IPS-18a (cell line): ENCODE data around the gene FAM120C.

Experiments used
- H3K27ac ChIP-seq: one replicate; pipeline ENCODE4 v1.5.1; 2013; ENCODE audit warnings: low read length
- H3K27me3 ChIP-seq: one replicate; pipeline ENCODE4 v1.6.1; 2013; ENCODE audit warnings: mild to moderate bottlenecking, low read length; ENCODE audit not compliant: control insufficient read depth, insufficient read depth
- H3K36me3 ChIP-seq: one replicate; pipeline ENCODE4 v1.6.1; 2013; ENCODE audit warnings: low read depth, low read length; ENCODE audit not compliant: control insufficient read depth
- H3K4me1 ChIP-seq: one replicate; pipeline ENCODE4 v1.6.1; 2013; ENCODE audit warnings: low read depth, low read length; ENCODE audit not compliant: control insufficient read depth
- H3K4me3 ChIP-seq: one replicate; pipeline ENCODE4 v1.5.1; 2013; ENCODE audit warnings: low read length
- H3K9ac ChIP-seq: one replicate; pipeline ENCODE4 v1.6.1; 2013; ENCODE audit warnings: mild to moderate bottlenecking, low read length, moderate library complexity
- H3K9me3 ChIP-seq: one replicate; pipeline ENCODE4 v1.6.1; 2013; ENCODE audit warnings: low read depth, low read length; ENCODE audit not compliant: control insufficient read depth

The FAM120C gene, protein sequence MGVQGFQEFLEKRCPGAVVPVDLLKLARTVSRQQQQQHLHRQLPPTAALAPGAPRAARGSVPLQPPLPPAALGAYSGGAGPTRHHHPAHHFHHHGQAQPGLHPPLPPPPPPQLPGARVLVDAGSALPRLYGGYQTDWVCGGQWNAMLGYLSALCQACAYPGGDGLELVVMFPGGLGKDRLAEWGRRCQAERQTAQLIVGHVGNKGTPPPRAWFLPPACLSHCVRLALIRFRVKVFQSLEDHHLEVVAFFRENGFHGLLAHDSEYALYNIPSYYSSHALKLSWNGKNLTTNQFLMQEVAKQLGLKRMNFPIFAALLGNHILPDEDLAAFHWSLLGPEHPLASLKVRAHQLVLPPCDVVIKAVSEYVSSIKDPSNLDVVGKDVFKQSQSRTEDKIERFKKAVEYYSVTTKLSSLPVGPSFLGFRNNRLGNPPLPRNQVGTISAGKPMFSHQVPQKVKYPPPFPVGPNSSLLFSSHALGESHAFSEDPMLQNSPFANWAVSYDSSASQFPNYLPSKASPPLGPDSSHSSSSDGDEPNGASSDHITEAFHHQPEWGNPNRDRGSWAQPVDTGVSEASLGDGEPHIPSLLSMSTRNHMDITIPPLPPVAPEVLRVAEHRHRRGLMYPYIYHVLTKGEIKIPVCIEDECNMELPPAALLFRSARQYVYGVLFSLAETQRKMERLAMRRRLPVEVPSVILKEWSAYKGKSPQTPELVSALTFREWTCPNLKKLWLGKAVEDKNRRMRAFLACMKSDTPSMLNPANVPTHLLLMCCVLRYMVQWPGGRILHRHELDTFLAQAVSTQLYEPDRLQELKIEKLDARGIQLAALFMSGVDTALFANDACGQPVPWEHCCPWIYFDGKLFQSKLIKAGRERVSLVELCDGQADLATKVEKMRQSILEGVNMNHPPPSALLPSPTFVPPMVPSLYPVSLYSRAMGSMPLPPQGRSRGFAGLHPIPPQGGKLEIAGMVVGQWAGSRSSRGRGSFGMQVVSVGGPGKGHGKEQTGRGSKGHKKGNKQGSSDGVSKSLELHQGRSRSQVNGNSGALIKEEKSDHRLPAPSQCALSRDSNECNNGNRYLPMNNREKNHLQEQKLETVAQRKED

DNA sequence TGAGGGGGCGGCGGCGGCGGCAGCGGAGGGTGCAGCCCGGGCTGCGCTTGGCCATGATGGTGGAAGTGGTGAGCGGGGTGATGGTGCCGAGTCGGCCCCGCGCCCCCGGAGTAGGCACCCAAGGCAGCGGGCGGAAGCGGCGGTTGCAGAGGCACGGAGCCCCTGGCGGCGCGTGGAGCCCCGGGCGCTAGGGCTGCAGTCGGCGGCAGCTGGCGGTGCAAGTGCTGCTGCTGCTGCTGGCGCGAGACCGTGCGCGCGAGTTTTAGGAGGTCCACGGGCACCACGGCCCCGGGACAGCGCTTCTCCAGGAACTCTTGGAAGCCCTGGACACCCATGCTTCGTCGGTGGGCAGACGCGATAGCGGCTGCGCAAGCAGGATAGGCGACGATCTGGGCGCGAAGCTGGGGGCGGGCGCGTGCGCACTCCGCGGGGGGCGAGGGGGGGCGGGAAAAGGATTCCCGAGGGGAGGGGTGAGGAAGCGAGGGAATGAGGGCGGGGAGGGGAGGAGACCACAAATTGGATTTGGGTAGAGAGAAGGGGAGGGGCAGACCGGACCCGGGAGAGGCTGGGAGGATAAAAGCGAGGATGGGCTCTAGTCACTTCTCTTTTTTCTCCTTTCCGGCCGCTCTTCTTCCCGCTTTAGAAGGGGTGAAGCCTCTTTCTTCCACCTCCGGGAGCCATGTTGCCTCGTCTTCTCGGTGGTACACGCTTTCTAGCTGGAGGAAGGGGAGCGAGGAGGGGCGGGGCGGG, at the start of gene FAM120C:
Gene FAM120C (minus strand): TSS at position 391 of the 750 bp plus-strand sequence. CDS start 56 bp downstream, at position 335.
- Histone ChIP-seq H3K9me3 (peaks cover 6% of the 10 kb centered on the region), H3K4me1 (peaks cover 10% of the 10 kb centered on the region), H3K27ac (no peak within 1 kb of the TSS), H3K9ac (peak within 1 kb of the TSS; percentile 76), H3K36me3 (no peaks in the 10 kb centered on the region), H3K4me3 (peak within 1 kb of the TSS; percentile 77), H3K27me3 (no peaks in the 10 kb centered on the region)

DNA sequence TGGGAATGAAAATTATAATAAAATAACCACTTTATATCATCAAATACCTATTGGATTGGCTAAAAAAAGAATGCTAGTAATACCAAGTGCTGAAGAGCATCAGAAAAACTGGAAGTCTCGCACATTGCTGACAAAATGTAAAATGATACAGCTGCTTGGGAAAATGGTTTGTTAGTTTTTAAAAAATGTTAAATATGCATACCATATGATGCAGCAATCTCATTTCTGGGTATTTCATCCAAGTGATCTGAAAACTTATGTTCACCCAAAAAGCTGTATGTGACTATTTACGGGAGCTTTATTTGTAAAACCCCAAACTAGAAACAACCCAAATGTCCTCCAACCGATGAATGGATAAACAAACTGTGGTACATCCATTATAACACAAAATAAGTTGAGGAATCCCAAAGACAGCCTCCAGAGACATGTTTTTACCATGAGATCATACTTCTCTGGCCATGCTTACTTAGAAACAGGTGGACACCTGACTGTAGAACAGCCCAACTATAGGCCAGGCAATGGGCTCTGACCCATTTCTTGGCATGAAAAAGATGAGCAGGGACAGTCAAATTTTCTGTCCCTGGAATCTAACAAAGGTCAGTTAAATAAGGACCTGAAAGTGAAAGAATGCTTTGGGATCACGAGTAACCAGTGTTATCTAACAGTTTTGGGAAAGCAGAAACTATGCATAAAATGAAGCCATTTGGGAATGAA, 47.5 kb upstream of the FAM120C start:
- Histone ChIP-seq H3K4me3 (no peak overlapping the region), H3K27ac (no peak overlapping the region), H3K4me1 (no peaks in the 10 kb centered on the region), H3K9ac (no peak overlapping the region), H3K9me3 (peaks cover 13% of the 10 kb centered on the region), H3K36me3 (peaks cover 4% of the 10 kb centered on the region), H3K27me3 (no peaks in the 10 kb centered on the region)

DNA sequence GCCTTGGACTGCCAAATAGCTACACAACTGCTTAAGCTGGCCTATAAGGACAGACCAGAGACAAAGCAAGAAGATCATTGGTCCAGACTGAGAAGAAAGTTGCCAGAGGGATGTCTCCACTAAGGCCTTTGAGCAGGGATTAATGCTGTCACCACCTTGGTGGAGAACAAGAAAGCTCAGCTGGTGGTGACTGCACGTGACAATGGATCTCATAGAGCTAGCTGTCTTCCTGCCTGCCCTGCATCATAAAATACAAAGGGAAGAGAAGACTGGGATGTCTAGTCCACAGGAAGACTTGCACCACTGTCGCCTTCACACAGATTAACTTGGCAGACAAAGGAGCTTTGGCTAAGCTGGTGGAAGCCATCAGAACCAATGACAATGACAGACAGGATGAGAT, 40.5 kb upstream of the FAM120C start:
- no peak overlapping the region for H3K27ac ChIP-seq
- no peaks in the 10 kb centered on the region for H3K4me1 ChIP-seq
- H3K4me3 ChIP-seq, result no peak overlapping the region
- H3K36me3 ChIP-seq, result no peaks in the 10 kb centered on the region
- H3K9me3 ChIP-seq, result peaks cover 3% of the 10 kb centered on the region
- H3K27me3 ChIP-seq, result no peaks in the 10 kb centered on the region
- no peak overlapping the region for H3K9ac ChIP-seq

DNA sequence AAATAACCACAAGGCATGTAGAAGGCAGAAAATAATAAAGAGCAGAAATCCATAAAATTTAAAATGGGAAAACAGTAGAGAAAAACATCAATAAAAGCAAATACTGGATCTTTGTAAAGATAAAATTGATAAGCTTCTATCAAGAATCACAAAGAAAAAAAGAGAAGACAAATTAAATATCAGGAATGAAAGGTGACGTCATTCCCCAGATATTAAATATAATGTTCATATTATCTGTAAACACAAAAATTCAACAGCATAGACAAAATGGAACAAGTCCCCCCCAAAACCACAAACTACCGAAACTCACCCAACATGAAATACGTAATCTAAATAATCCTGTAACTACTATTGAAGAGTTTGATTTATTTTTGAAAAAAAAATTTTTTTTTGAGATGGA, 30.5 kb upstream of the FAM120C start:
- Histone ChIP-seq H3K4me3 (no peak overlapping the region), H3K9ac (no peak overlapping the region), H3K36me3 (no peaks in the 10 kb centered on the region), H3K4me1 (no peaks in the 10 kb centered on the region), H3K27ac (no peak overlapping the region), H3K9me3 (peaks cover 16% of the 10 kb centered on the region), H3K27me3 (no peaks in the 10 kb centered on the region)

DNA sequence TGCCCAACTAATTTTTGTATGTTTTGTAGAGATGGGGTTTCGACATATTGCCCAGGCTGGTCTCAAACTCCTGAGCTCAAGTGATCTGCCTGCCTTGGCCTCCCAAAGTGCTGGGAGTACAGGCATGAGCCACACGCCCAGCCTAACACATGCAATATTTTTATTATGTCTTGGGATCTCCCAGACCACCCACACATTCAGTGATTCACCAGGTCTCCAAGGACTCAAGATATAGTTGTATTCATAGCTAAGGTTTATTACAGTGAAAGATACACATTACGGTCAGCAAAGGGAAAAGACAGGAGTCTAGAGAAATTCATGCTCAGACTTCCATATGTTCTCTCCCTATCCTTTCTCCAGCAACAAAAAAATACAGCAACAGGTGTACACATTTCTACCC, 25.5 kb upstream of the FAM120C start:
- no peak overlapping the region for H3K27ac ChIP-seq
- no peaks in the 10 kb centered on the region for H3K4me1 ChIP-seq
- H3K9me3 ChIP-seq, result peaks cover 12% of the 10 kb centered on the region
- no peak overlapping the region for H3K9ac ChIP-seq
- no peak overlapping the region for H3K4me3 ChIP-seq
- H3K36me3 ChIP-seq, result no peaks in the 10 kb centered on the region
- no peaks in the 10 kb centered on the region for H3K27me3 ChIP-seq

DNA sequence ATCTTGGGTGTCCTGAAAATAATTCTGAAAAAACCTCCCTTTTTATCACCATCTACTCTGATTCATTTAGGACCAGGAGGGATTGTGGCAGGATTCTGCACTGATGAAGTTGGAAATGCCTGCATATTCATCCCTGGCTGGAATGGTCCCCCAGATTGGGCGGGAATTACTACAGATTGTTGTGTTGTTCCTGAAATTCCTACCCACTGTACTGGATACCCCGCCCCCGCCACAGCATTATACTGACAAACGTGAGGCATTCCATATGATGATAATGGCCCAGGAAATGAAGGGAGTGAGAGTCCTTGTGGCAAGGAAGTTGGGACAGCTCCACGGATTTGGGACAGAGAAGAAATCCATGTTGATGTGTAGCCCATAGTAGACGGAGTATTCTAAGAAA, 15.2 kb upstream of the FAM120C start:
- H3K27me3 ChIP-seq, result no peaks in the 10 kb centered on the region
- no peak overlapping the region for H3K27ac ChIP-seq
- peaks cover 11% of the 10 kb centered on the region for H3K9me3 ChIP-seq
- no peak overlapping the region for H3K4me3 ChIP-seq
- H3K9ac ChIP-seq, result no peak overlapping the region
- no peaks in the 10 kb centered on the region for H3K4me1 ChIP-seq
- H3K36me3 ChIP-seq, result no peaks in the 10 kb centered on the region

DNA sequence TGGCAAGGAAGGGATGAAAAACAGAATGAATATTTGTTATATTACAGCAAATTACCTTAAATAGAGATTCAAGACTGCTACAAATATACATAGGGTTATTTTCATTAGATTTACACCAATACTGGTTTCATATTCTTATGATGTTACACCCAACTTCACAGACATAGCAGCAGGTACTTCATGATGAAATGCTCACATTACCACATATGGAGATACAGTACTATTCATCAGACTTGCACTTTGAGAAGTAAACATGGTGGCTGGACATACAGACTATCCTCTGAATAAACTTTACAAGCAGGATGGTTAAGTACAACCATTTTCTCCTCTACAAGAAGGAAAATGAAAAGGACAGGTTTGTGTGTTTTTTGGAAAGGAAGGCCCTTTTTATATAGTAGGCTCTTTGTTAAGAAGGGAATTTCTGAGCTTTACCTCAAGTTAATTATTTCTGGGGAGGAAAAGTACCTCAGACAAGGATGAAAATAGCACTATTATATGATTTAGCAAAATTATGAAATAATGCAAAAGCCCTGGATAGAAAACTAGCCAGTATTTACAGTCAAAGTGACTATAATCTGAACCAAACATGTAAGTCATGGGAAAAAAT, 12.0 kb upstream of the FAM120C start:
- peaks cover 7% of the 10 kb centered on the region for H3K9me3 ChIP-seq
- H3K27me3 ChIP-seq, result no peaks in the 10 kb centered on the region
- H3K4me1 ChIP-seq, result no peaks in the 10 kb centered on the region
- no peak overlapping the region for H3K27ac ChIP-seq
- no peaks in the 10 kb centered on the region for H3K36me3 ChIP-seq
- no peak overlapping the region for H3K9ac ChIP-seq
- no peak overlapping the region for H3K4me3 ChIP-seq

DNA sequence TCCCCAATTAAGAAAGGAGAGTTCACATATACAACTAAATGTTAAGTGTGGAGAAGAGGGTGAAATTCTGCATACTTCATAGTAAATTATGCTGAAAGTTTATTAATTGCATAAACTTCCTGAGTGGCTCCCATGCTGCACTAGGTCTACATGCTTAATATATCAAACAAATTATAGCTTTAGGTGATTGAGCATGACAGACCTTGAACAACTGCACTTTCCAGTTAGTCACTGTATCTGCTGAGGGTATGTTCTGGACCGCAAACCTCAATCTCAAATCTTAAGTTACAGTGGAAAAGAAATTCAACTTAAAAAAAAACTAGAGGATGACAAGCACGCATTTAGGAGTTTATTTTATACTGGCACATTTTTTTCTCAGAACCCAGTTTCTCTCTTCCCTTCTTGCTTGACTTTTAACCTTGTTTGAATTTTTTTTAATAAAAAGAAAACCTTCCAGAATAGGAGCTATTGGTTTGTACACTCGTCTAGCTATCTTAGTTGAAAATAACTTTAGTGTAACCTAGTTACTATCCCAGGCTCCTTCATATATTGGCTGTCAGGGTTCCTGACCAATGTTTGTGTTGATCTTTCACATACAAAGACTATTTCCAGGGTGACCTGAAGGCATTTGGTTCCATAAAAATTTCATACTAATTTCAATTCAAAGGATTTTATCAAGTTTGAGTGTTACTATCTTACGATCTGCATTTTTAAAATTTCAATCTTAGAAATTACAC, 10.2 kb upstream of the FAM120C start:
- H3K27ac ChIP-seq, result no peak overlapping the region
- peaks cover 6% of the 10 kb centered on the region for H3K9me3 ChIP-seq
- no peak overlapping the region for H3K4me3 ChIP-seq
- no peaks in the 10 kb centered on the region for H3K36me3 ChIP-seq
- no peaks in the 10 kb centered on the region for H3K4me1 ChIP-seq
- no peak overlapping the region for H3K9ac ChIP-seq
- no peaks in the 10 kb centered on the region for H3K27me3 ChIP-seq

DNA sequence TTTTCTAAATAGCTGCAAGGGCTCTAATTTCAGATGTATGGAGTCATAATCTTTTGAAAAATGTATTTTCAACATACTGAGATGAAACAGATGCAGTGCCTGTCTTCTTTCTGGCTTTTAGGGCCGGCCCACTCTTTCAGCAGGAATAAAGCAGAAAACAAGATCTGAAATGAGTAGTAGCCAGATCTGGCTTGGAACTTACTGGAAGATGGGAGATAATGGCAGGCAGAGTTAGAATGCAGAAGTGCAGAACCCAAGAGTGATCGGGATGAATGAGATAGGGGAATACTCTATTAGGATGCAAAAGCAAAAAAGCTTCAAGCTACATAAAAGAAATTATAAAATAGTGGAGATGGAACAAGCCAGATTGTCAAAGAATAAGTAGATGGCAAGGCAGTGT, 1.4 kb upstream of the FAM120C start:
- no peaks in the 10 kb centered on the region for H3K36me3 ChIP-seq
- H3K9ac ChIP-seq, result no peak overlapping the region
- peaks cover 7% of the 10 kb centered on the region for H3K9me3 ChIP-seq
- H3K27ac ChIP-seq, result no peak overlapping the region
- peaks cover 10% of the 10 kb centered on the region for H3K4me1 ChIP-seq
- no peaks in the 10 kb centered on the region for H3K27me3 ChIP-seq
- no peak overlapping the region for H3K4me3 ChIP-seq
